Nephron (organoid): ENCODE results near the gene HYAL3.
A peak's percentile ranks its signal among the peaks of the same experiment; 100 is the strongest.

Experiments used
- H3K27ac Mint-ChIP-seq, 3 experiments: 2 replicates each; pipeline ENCODE4 v1.8.0; 2020; ENCODE audit warnings: mixed read lengths in 3 of 3, mild to moderate bottlenecking in 2 of 3, moderate library complexity in 1 of 3
- H3K27me3 Mint-ChIP-seq: 2 replicates; pipeline ENCODE4 v1.8.0; 2021; ENCODE audit warnings: low read depth, mild to moderate bottlenecking, moderate library complexity, mixed read lengths
- H3K36me3 Mint-ChIP-seq: 2 replicates; pipeline ENCODE4 v1.8.0; 2020; ENCODE audit warnings: low read depth, mixed read lengths
- H3K4me1 Mint-ChIP-seq: 2 replicates; pipeline ENCODE4 v1.8.0; 2020; ENCODE audit warnings: mixed read lengths
- H3K4me3 Mint-ChIP-seq, 3 experiments: 2 replicates each; pipeline ENCODE4 v1.8.0; 2020; ENCODE audit warnings: mild to moderate bottlenecking in 3 of 3, mixed read lengths in 3 of 3, moderate library complexity in 2 of 3
- H3K9me3 Mint-ChIP-seq: 2 replicates; pipeline ENCODE4 v1.8.0; 2020; ENCODE audit warnings: mixed read lengths
- TF ChIP-seq, protein P1 (sequence below), 3 experiments: fragments of 200-600 bp; sonication (generic); IDR thresholded peaks; one replicate each; pipeline ENCODE4 v1.5.0; 2021; ENCODE audit warnings: antibody characterized with exemption in 3 of 3; ENCODE audit not compliant: unreplicated experiment in 3 of 3

Gene HYAL3

DNA sequence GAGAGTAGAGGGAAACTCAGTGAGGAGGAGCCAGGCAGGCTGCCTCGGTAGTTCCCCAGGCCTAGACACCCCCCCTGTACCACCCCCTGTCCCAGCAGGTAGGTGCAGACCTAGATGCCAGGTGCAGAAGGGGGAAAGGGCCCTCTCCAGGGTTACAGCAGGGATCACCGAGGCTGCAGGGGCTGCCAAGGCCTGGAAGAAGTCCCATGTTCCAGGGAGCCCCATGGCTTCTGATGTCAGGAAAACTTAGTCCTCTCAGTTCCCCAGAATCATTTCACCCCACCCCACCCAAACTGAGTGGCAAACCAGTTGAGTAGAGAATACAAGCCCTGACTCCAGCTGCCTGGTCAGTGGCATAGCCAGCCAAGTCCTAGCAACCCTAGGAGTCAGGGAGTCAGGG is 37.7 kb downstream of the HYAL3 start:
- Mint-ChIP-seq H3K4me3 (peak overlapping the region; percentile 74 to 86 (median 80)), H3K36me3 (peaks cover 11% of the 10 kb centered on the region), H3K27ac (peak overlapping the region; percentile 97 to 99 (median 99)), H3K9me3 (no peaks in the 10 kb centered on the region), H3K27me3 (no peaks in the 10 kb centered on the region), H3K4me1 (peaks cover 63% of the 10 kb centered on the region)
- TF ChIP-seq, protein P1, sequence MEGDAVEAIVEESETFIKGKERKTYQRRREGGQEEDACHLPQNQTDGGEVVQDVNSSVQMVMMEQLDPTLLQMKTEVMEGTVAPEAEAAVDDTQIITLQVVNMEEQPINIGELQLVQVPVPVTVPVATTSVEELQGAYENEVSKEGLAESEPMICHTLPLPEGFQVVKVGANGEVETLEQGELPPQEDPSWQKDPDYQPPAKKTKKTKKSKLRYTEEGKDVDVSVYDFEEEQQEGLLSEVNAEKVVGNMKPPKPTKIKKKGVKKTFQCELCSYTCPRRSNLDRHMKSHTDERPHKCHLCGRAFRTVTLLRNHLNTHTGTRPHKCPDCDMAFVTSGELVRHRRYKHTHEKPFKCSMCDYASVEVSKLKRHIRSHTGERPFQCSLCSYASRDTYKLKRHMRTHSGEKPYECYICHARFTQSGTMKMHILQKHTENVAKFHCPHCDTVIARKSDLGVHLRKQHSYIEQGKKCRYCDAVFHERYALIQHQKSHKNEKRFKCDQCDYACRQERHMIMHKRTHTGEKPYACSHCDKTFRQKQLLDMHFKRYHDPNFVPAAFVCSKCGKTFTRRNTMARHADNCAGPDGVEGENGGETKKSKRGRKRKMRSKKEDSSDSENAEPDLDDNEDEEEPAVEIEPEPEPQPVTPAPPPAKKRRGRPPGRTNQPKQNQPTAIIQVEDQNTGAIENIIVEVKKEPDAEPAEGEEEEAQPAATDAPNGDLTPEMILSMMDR (IDR thresholded peaks at IDR 0.05; ENCODE audit: unreplicated experiment in 3 of 3): no peak

DNA sequence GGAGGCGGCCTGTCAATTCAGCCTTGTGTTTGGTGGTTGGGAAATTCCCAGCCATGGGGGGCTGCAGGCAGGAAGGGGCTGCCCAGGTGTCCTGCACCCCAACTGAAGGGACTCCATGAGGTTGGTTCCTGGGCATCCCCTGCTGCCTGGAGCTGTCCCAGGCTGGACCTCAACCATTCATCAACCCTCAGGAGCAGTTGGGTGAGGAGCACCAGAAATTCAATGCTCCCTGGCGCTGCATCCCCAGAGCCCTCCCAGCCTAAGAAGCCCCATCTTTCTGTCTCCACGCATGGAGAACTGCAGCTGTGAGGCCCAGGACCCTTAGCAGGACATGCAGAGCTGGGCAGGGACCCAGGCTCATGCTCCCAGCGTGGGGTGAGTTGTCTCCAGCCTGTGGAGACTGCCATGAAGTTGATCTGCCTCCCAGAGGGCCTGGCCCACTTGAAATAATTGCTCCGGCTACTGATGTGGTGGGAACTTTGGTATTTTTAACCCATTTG is 38.2 kb downstream of the HYAL3 start:
- TF ChIP-seq, protein P1 (IDR thresholded peaks at IDR 0.05; ENCODE audit: unreplicated experiment in 3 of 3): no peak
- H3K36me3 Mint-ChIP-seq: peaks cover 16% of the 10 kb centered on the region
- peak overlapping the region; percentile 97 to 99 (median 99) for H3K27ac Mint-ChIP-seq
- H3K4me3 Mint-ChIP-seq: peak overlapping the region; percentile 74 to 86 (median 80)
- peaks cover 60% of the 10 kb centered on the region for H3K4me1 Mint-ChIP-seq
- H3K9me3 Mint-ChIP-seq: no peaks in the 10 kb centered on the region
- H3K27me3 Mint-ChIP-seq: no peaks in the 10 kb centered on the region

DNA sequence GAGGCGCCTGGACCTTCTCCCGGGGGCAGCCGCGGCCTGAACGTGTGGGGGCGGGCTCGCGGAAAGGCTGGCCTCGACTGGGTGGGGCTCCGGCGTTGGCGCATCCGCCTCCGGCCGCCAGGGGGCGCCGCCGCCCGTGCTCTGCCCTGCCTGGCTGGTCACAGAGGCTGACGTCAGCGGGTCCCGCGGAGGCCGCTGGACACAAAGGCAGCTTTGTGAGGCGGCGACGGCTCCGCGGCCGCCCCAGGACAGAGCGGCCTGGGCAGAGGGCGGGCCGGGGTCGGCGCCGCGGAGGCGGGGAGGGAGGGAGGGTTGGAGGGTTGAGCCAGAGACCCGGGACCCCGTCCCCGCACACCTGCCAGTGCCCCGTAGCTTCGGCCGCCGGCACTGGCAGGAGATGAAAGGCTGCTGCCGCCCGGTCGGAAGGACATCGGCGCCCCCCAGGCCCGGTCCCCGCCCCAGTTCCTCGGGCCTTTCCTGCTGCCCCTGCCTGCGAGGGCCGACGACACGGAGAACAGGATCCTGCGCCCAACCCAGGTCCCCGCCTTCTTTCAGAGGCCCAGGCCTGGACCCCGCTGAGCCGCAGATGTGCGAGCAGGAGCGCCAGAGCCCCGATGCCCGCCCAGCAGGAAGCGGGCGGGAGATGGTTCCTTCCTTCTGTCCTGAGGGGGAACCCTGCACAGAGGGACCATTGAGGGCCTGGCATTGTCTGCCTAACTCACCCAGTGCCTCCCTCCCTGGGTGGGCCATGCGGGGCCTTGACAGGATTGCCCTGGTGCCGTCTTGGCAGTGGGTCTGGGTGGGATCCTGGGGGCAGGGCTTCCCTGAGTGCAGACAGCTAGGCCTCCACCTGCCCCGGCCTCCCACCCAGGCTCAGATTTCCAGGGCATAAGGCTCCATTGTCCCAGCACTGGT is 38.9 kb downstream of the HYAL3 start:
- Mint-ChIP-seq H3K27ac (peak overlapping the region; percentile 97 to 99 (median 99)), H3K4me3 (peak overlapping the region; percentile 79 to 87 (median 87)), H3K27me3 (no peaks in the 10 kb centered on the region), H3K36me3 (peaks cover 16% of the 10 kb centered on the region), H3K4me1 (peaks cover 55% of the 10 kb centered on the region), H3K9me3 (no peaks in the 10 kb centered on the region)
- TF ChIP-seq, protein P1 (IDR thresholded peaks at IDR 0.05; ENCODE audit: unreplicated experiment in 3 of 3): peak; percentile 96 to 98 (median 96)

DNA sequence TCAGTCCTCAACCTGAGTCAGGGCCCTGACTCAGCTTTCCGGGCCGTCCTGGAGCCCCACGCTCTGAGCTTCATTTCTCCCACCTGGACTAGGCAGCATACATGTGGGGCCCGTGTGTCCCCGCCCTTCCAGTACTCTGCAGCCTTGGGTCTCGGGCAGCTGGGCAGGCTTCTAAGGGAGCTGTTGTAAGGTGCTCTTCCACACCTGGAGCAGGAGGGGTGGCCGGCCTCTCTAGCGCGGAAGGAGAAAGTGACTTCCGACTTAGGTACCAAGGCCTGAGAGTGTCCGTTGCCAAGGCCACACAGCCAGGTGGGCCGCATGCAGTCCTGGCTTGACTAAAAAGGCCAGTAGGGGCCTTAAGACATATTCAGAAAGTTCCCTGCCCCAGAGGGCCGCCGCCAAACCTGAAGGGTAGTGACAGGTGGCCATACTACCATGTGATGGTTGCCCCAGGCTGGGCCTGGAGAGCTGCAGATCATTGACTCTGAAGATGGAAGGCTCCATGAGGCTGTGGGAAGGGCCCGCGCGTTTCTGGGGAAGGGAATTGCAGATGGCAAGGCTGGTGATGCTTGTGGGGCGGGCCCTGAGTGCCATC is 39.7 kb downstream of the HYAL3 start:
- Mint-ChIP-seq H3K27me3 (no peaks in the 10 kb centered on the region), H3K36me3 (peaks cover 16% of the 10 kb centered on the region), H3K4me1 (peaks cover 48% of the 10 kb centered on the region), H3K27ac (peak overlapping the region; percentile 96 to 99 (median 99)), H3K4me3 (peak overlapping the region; percentile 79 to 87 (median 87)), H3K9me3 (no peaks in the 10 kb centered on the region)
- TF ChIP-seq, protein P1 (IDR thresholded peaks at IDR 0.05; ENCODE audit: unreplicated experiment in 3 of 3): no peak

DNA sequence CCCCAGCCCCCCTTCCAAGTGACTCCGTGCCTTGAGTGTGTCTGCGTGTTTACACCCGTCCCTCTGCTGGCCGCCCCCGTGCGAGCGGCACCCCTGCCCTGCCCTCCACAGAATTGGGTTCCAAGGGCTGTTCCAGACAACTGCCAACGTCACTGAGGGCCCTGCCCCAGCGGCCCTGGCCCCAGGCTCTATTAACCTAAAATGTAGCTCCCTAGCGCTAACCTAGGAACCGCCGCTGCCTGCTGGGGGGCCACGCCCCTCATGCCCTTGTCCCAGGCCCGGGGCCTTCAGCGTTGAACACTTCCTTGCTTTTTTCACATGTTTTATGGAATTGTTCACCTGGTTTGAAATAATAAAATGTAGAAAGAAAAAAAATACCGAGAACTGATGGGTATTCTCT is 40.2 kb downstream of the HYAL3 start:
- peak overlapping the region in 2 of 3 experiments; percentile 38 to 45 for H3K4me3 Mint-ChIP-seq

More for the DNA sequence above, 40.2 kb downstream of the HYAL3 start:
- peaks cover 42% of the 10 kb centered on the region for H3K4me1 Mint-ChIP-seq
- peaks cover 16% of the 10 kb centered on the region for H3K36me3 Mint-ChIP-seq
- H3K9me3 Mint-ChIP-seq: no peaks in the 10 kb centered on the region
- H3K27ac Mint-ChIP-seq: peak overlapping the region; percentile 96 to 99 (median 99)
- H3K27me3 Mint-ChIP-seq: no peaks in the 10 kb centered on the region
- TF ChIP-seq, protein P1 (IDR thresholded peaks at IDR 0.05; ENCODE audit: unreplicated experiment in 3 of 3): no peak
